Measurements from ENCODE around the gene SPATA13. TPM values are rescaled to one million over a fixed set of nuclear protein-coding genes. Genes with fewer than 3 reads are reported as not detected.

Gene SPATA13
- total RNA-seq, 1 experiment from 2014 or later, result 21.4 TPM

GRCh38 chr13:24273926-24274325 lies 113.4 kb downstream of the SPATA13 start:
- no peak for ATAC-seq

GRCh38 chr13:24274452-24275021 lies 114.0 kb downstream of the SPATA13 start:
- ChIA-PET CTCF (no interaction called here), RAD21 (ENCODE audit: low non-redundant PET in 1 of 2, low total read pairs in 2 of 2, uncharacterized antibody in 2 of 2, unreplicated experiment in 2 of 2) (no interaction called here), POLR2A (no interaction called here)
- H3K9me3 ChIP-seq (ENCODE audit: control insufficient read depth in 1 of 2, insufficient read depth in 1 of 2, low read depth in 1 of 2, low read length in 2 of 2), result no peaks in the 10 kb centered on the region
- BruUV-seq (replicated peaks), result no TSS peak
- no peak overlapping the region for H2AFZ ChIP-seq (ENCODE audit: low read depth, low read length, poor library complexity, severe bottlenecking)
- H3K27me3 ChIP-seq (ENCODE audit: insufficient read depth, low read length), result no peaks in the 10 kb centered on the region
- DNase-seq (ENCODE audit: low read depth, low spot score), result no peak
- ATAC-seq, result no peak
- no peaks in the 10 kb centered on the region for H3K4me1 ChIP-seq (ENCODE audit: control insufficient read depth in 1 of 2, insufficient read depth in 2 of 2, low read length in 2 of 2)
- no peak overlapping the region for H3K9ac ChIP-seq (ENCODE audit: low read length)
- H3K27ac ChIP-seq (ENCODE audit: low read depth, low read length), result no peak overlapping the region
- no peaks in the 10 kb centered on the region for H4K20me1 ChIP-seq (ENCODE audit: insufficient read depth)
- no peak overlapping the region for H3K4me2 ChIP-seq (ENCODE audit: low read length)
- no peak overlapping the region for H3K4me3 ChIP-seq (replicated peaks in 1 of 2; ENCODE audit: low read depth in 1 of 2, low read length in 2 of 2)
- H3K79me2 ChIP-seq (ENCODE audit: insufficient read depth, low read length), result peaks cover 5% of the 10 kb centered on the region; the same call in 1 of the 2 replicates
- H3K9me2 ChIP-seq (ENCODE audit: insufficient read depth), result no peaks in the 10 kb centered on the region
- intact Hi-C loops (cut with micrococcal nuclease), result no loop called here
- no peaks in the 10 kb centered on the region for H3K36me3 ChIP-seq (ENCODE audit: control insufficient read depth in 1 of 2, insufficient read depth in 2 of 2, low read length in 2 of 2)
- TF ChIP-seq ELF1 (IDR thresholded peaks at IDR 0.05; ENCODE audit: borderline replicate concordance, low read depth) (no peak), RAD21 (IDR thresholded peaks at IDR 0.05; ENCODE audit: low read depth) (no peak), CEBPB (IDR thresholded peaks at IDR 0.05; ENCODE audit: low read depth) (no peak), ZFX (IDR thresholded peaks at IDR 0.05) (no peak), SP1 (IDR thresholded peaks at IDR 0.05; ENCODE audit: low read depth) (no peak), POLR2A (IDR thresholded peaks at IDR 0.05; ENCODE audit: borderline replicate concordance, extremely low read depth, insufficient read depth, insufficient read length) (no peak), SIN3A (IDR thresholded peaks at IDR 0.05; ENCODE audit: low read depth) (no peak), CBX3 (IDR thresholded peaks at IDR 0.05; ENCODE audit: low read depth) (no peak), REST (IDR thresholded peaks at IDR 0.05; ENCODE audit: low read depth) (no peak), TCF7L2 (IDR thresholded peaks at IDR 0.05; ENCODE audit: borderline replicate concordance, extremely low read depth, insufficient read depth, insufficient read length) (no peak), SRF (IDR thresholded peaks at IDR 0.05; ENCODE audit: low read depth) (no peak), MAX (IDR thresholded peaks at IDR 0.05) (no peak), EGR1 (IDR thresholded peaks at IDR 0.05; ENCODE audit: low read depth) (no peak), CTCF (IDR thresholded peaks at IDR 0.05 in 2 of 3, conservative IDR thresholded peaks at IDR 0.05 in 1 of 3; ENCODE audit: borderline replicate concordance in 1 of 3, insufficient read depth in 1 of 3, low read depth in 2 of 3, low read length in 2 of 3) (no peak), YY1 (IDR thresholded peaks at IDR 0.05; ENCODE audit: extremely low read depth, insufficient replicate concordance, low read depth, low read length) (no peak), JUND (IDR thresholded peaks at IDR 0.05) (no peak)

More at GRCh38 chr13:24273926-24274325, 113.4 kb downstream of the SPATA13 start:
- Histone ChIP-seq H3K4me3 (replicated peaks in 1 of 2; ENCODE audit: low read depth in 1 of 2, low read length in 2 of 2) (no peak overlapping the region), H3K79me2 (ENCODE audit: insufficient read depth, low read length) (peaks cover 5% of the 10 kb centered on the region; the same call in 1 of the 2 replicates), H3K9me2 (ENCODE audit: insufficient read depth) (no peaks in the 10 kb centered on the region), H3K4me2 (ENCODE audit: low read length) (no peak overlapping the region), H3K36me3 (ENCODE audit: control insufficient read depth in 1 of 2, insufficient read depth in 2 of 2, low read length in 2 of 2) (no peaks in the 10 kb centered on the region), H3K9ac (ENCODE audit: low read length) (no peak overlapping the region), H3K9me3 (ENCODE audit: control insufficient read depth in 1 of 2, insufficient read depth in 1 of 2, low read depth in 1 of 2, low read length in 2 of 2) (no peaks in the 10 kb centered on the region), H3K27me3 (ENCODE audit: insufficient read depth, low read length) (no peaks in the 10 kb centered on the region), H2AFZ (ENCODE audit: low read depth, low read length, poor library complexity, severe bottlenecking) (no peak overlapping the region), H4K20me1 (ENCODE audit: insufficient read depth) (no peaks in the 10 kb centered on the region), H3K27ac (ENCODE audit: low read depth, low read length) (no peak overlapping the region), H3K4me1 (ENCODE audit: control insufficient read depth in 1 of 2, insufficient read depth in 2 of 2, low read length in 2 of 2) (no peaks in the 10 kb centered on the region)
- TF ChIP-seq CBX3 (IDR thresholded peaks at IDR 0.05; ENCODE audit: low read depth) (no peak), ZFX (IDR thresholded peaks at IDR 0.05) (no peak), EGR1 (IDR thresholded peaks at IDR 0.05; ENCODE audit: low read depth) (no peak)
- no TSS peak for BruUV-seq (replicated peaks)
- RAD21 ChIA-PET (ENCODE audit: low non-redundant PET in 1 of 2, low total read pairs in 2 of 2, uncharacterized antibody in 2 of 2, unreplicated experiment in 2 of 2), result no interaction called here
- intact Hi-C loops (cut with micrococcal nuclease), result no loop called here
- DNase-seq (ENCODE audit: low read depth, low spot score), result no peak
- CTCF ChIA-PET, result no interaction called here
- POLR2A ChIA-PET, result no interaction called here

Measured in HCT116 (cell line).